GM23338 (cell line): Measurements from ENCODE around the gene KIAA1191. TPM values are rescaled to one million over a fixed set of nuclear protein-coding genes. Genes with fewer than 3 reads are reported as not detected.

ENCODE experiments used
- ATAC-seq: fragments of 200-7000 bp; cut with Tn5 transposase; 3 replicates; pipeline ENCODE4 v1.9.1; 2020
- DNase-seq: peaks from one replicate; pipeline ENCODE4 v3.0.0-alpha.2; 2015; ENCODE audit warnings: low spot score
- H2AFZ ChIP-seq: fragments of 200-600 bp; sonication (generic); 2 replicates; pipeline ENCODE4 v1.8.0; 2016; ENCODE audit warnings: antibody characterized with exemption, mild to moderate bottlenecking, moderate library complexity
- H3F3A ChIP-seq: fragments of 200-600 bp; sonication (generic); replicated peaks from 2 replicates; pipeline ENCODE4 v1.8.0; 2017; ENCODE audit warnings: antibody characterized with exemption, mixed run types, low read depth
- H3K27ac ChIP-seq: fragments of 200-600 bp; sonication (generic); 2 replicates; pipeline ENCODE4 v1.6.1; 2016; ENCODE audit warnings: low read depth
- H3K27me3 ChIP-seq: fragments of 200-600 bp; sonication (generic); 2 replicates; pipeline ENCODE4 v1.8.0; 2016; ENCODE audit warnings: mild to moderate bottlenecking, mixed run types, moderate library complexity; ENCODE audit not compliant: insufficient read depth
- H3K36me3 ChIP-seq: fragments of 200-600 bp; sonication (generic); 2 replicates; pipeline ENCODE4 v1.8.0; 2016; ENCODE audit warnings: mild to moderate bottlenecking; ENCODE audit not compliant: insufficient read depth
- H3K4me1 ChIP-seq: fragments of 200-600 bp; sonication (generic); 2 replicates; pipeline ENCODE4 v1.8.0; 2016; ENCODE audit warnings: mild to moderate bottlenecking, moderate library complexity; ENCODE audit not compliant: insufficient read depth
- H3K4me2 ChIP-seq: fragments of 200-600 bp; sonication (generic); 2 replicates; pipeline ENCODE4 v1.7.1; 2017; ENCODE audit warnings: mixed run types
- H3K4me3 ChIP-seq: fragments of 200-600 bp; sonication (generic); 2 replicates; pipeline ENCODE4 v1.6.1; 2016; ENCODE audit warnings: mixed run types
- H3K79me2 ChIP-seq: fragments of 200-600 bp; sonication (generic); replicated peaks from 2 replicates; pipeline ENCODE4 v1.8.0; 2017; ENCODE audit warnings: mild to moderate bottlenecking; ENCODE audit not compliant: insufficient read depth
- H3K9me2 ChIP-seq: fragments of 200-600 bp; sonication (generic); 2 replicates; pipeline ENCODE4 v1.8.0; 2017; ENCODE audit not compliant: insufficient read depth
- H4K20me1 ChIP-seq: fragments of 200-600 bp; sonication (generic); replicated peaks from 2 replicates; pipeline ENCODE4 v1.8.0; 2017; ENCODE audit warnings: mild to moderate bottlenecking; ENCODE audit not compliant: insufficient read depth
- H3K27ac Mint-ChIP-seq: 2 replicates; pipeline ENCODE4 v1.8.0; 2020; ENCODE audit warnings: inconsistent platforms, mild to moderate bottlenecking, moderate library complexity, mixed read lengths
- H3K27me3 Mint-ChIP-seq: 3 replicates; pipeline ENCODE4 v1.8.0; 2022; ENCODE audit warnings: low read depth, mild to moderate bottlenecking, moderate library complexity, mixed read lengths, inconsistent platforms; ENCODE audit not compliant: insufficient read depth, poor library complexity
- H3K36me3 Mint-ChIP-seq: 3 replicates; pipeline ENCODE4 v1.8.0; 2021; ENCODE audit warnings: low read depth, mild to moderate bottlenecking, inconsistent platforms, moderate library complexity, mixed read lengths
- H3K4me1 Mint-ChIP-seq: 3 replicates; pipeline ENCODE4 v1.8.0; 2020; ENCODE audit warnings: mild to moderate bottlenecking, inconsistent platforms, mixed read lengths
- H3K4me3 Mint-ChIP-seq: 3 replicates; pipeline ENCODE4 v1.8.0; 2021; ENCODE audit warnings: moderate library complexity, mild to moderate bottlenecking, inconsistent platforms, mixed read lengths
- H3K9me3 Mint-ChIP-seq: 3 replicates; pipeline ENCODE4 v1.8.0; 2020; ENCODE audit warnings: moderate library complexity, mild to moderate bottlenecking, inconsistent platforms, mixed read lengths
- CREB1 ChIP-seq: fragments of 250-450 bp; sonication (Bioruptor Pico); IDR thresholded peaks from 2 replicates; pipeline ENCODE4 v1.5.0; 2020; ENCODE audit warnings: low read depth, mild to moderate bottlenecking, moderate library complexity
- EZH2 ChIP-seq: fragments of 200-600 bp; sonication (generic); IDR thresholded peaks from one replicate; pipeline ENCODE4 v1.8.0; 2017; ENCODE audit warnings: antibody characterized with exemption, mild to moderate bottlenecking, low read depth; ENCODE audit not compliant: unreplicated experiment
- EZH2phosphoT487 ChIP-seq: fragments of 200-600 bp; sonication (generic); IDR thresholded peaks from one replicate; pipeline ENCODE4 v1.8.1; 2018; ENCODE audit warnings: antibody characterized with exemption; ENCODE audit not compliant: unreplicated experiment
- NANOG ChIP-seq: IDR thresholded peaks from 2 replicates; pipeline ENCODE4 v1.6.1; 2016; ENCODE audit warnings: antibody characterized with exemption, borderline replicate concordance
- ZNF331 ChIP-seq: fragments of 250-450 bp; sonication (Bioruptor Pico); IDR thresholded peaks from 2 replicates; pipeline ENCODE4 v1.5.0; 2020; ENCODE audit warnings: low read depth, mild to moderate bottlenecking, moderate library complexity
- polyA plus RNA-seq: library from polyadenylated mRNA; unstranded; fragments of >200 nt; fragmentation: Nextera tagmentation; extraction: Ambion mirVana; gene quantifications from 2 replicates; pipeline ENCODE4 v1.2.1, GENCODE V29; 2016
- total RNA-seq: library from RNA; depleted of rRNA; stranded (reverse); fragments of >200 nt; shearing (Covaris generic); gene quantifications from 2 replicates; pipeline ENCODE4 v1.2.3, GENCODE V29; 2014
- TF ChIP-seq, protein P1 (sequence below): IDR thresholded peaks from one replicate; pipeline ENCODE4 v1.6.1; 2018; ENCODE audit warnings: antibody characterized with exemption; ENCODE audit not compliant: unreplicated experiment
- TF ChIP-seq, protein P2 (sequence below), 2 experiments: fragments of 200-600 bp in 1 of 2; sonication (generic) in 1 of 2; conservative IDR thresholded peaks; 2 replicates each; pipeline versions ENCODE4 v1.5.1 to v1.6.1; 2016 to 2017; ENCODE audit warnings: antibody characterized with exemption in 2 of 2, low read depth in 2 of 2, mild to moderate bottlenecking in 2 of 2, moderate library complexity in 1 of 2
- TF ChIP-seq, protein P3 (sequence below): IDR thresholded peaks from 2 replicates; pipeline ENCODE4 v1.6.1; 2016; ENCODE audit warnings: antibody characterized with exemption

The KIAA1191 gene
- total and polyA plus RNA-seq, 2 experiments from 2014 or later: 52.3 to 87.2 TPM

DNA sequence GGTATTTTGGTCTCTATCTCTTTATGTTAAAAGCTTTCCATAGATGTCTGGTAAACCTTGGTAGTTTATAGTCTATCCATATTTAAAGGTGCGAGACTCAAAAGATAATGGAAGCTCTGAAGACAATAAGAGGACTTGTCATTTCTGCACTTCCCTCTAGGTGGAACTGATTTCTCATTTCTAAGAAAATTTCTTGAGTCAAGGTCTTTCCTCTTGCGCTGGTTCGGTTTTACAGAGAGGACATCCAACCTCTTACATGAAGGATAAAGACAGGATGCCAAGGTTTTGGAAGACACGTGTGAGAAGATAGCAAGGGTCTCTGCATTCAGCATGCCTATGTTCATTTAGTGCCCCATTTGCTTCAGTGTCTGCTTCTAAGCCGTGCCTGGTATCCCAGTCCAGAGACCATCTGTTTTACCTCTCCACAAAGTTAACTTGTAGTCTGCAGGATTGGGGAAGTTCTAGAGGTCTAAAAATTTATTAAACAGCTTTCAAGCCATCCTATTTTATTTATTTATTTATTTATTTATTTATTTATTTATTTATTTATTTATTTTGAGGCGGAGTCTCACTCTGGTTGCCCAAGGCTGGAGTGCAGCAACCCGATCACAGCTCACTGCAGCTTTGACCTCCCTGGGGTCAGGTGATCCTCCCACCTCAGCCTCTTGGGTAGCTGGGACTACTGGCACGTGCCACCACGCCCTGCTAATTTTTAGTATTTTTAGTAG lies 41.6 kb downstream of the KIAA1191 start:
- H3K4me3 ChIP-seq: no peak overlapping the region
- no peaks in the 10 kb centered on the region for H3K4me1 ChIP-seq
- H3K4me2 ChIP-seq: no peak overlapping the region
- no peaks in the 10 kb centered on the region for H3K27me3 ChIP-seq
- no peak overlapping the region for H3K4me3 Mint-ChIP-seq
- peaks cover 11% of the 10 kb centered on the region for H3K36me3 Mint-ChIP-seq
- no peak for ATAC-seq
- H3K27me3 Mint-ChIP-seq: no peaks in the 10 kb centered on the region
- peaks cover 5% of the 10 kb centered on the region; the same call in 1 of the 2 replicates for H3K36me3 ChIP-seq
- H3K9me2 ChIP-seq: no peaks in the 10 kb centered on the region
- H3K27ac ChIP-seq: no peak overlapping the region
- H3K79me2 ChIP-seq: no peaks in the 10 kb centered on the region
- TF ChIP-seq, protein P1, sequence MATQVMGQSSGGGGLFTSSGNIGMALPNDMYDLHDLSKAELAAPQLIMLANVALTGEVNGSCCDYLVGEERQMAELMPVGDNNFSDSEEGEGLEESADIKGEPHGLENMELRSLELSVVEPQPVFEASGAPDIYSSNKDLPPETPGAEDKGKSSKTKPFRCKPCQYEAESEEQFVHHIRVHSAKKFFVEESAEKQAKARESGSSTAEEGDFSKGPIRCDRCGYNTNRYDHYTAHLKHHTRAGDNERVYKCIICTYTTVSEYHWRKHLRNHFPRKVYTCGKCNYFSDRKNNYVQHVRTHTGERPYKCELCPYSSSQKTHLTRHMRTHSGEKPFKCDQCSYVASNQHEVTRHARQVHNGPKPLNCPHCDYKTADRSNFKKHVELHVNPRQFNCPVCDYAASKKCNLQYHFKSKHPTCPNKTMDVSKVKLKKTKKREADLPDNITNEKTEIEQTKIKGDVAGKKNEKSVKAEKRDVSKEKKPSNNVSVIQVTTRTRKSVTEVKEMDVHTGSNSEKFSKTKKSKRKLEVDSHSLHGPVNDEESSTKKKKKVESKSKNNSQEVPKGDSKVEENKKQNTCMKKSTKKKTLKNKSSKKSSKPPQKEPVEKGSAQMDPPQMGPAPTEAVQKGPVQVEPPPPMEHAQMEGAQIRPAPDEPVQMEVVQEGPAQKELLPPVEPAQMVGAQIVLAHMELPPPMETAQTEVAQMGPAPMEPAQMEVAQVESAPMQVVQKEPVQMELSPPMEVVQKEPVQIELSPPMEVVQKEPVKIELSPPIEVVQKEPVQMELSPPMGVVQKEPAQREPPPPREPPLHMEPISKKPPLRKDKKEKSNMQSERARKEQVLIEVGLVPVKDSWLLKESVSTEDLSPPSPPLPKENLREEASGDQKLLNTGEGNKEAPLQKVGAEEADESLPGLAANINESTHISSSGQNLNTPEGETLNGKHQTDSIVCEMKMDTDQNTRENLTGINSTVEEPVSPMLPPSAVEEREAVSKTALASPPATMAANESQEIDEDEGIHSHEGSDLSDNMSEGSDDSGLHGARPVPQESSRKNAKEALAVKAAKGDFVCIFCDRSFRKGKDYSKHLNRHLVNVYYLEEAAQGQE: no peak
- TF ChIP-seq, protein P2, sequence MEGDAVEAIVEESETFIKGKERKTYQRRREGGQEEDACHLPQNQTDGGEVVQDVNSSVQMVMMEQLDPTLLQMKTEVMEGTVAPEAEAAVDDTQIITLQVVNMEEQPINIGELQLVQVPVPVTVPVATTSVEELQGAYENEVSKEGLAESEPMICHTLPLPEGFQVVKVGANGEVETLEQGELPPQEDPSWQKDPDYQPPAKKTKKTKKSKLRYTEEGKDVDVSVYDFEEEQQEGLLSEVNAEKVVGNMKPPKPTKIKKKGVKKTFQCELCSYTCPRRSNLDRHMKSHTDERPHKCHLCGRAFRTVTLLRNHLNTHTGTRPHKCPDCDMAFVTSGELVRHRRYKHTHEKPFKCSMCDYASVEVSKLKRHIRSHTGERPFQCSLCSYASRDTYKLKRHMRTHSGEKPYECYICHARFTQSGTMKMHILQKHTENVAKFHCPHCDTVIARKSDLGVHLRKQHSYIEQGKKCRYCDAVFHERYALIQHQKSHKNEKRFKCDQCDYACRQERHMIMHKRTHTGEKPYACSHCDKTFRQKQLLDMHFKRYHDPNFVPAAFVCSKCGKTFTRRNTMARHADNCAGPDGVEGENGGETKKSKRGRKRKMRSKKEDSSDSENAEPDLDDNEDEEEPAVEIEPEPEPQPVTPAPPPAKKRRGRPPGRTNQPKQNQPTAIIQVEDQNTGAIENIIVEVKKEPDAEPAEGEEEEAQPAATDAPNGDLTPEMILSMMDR (conservative IDR thresholded peaks at IDR 0.05; ENCODE audit: low read depth in 2 of 2): peak; percentile 14 to 29; a peak in 1 of 4 replicates
- TF ChIP-seq, protein P3, sequence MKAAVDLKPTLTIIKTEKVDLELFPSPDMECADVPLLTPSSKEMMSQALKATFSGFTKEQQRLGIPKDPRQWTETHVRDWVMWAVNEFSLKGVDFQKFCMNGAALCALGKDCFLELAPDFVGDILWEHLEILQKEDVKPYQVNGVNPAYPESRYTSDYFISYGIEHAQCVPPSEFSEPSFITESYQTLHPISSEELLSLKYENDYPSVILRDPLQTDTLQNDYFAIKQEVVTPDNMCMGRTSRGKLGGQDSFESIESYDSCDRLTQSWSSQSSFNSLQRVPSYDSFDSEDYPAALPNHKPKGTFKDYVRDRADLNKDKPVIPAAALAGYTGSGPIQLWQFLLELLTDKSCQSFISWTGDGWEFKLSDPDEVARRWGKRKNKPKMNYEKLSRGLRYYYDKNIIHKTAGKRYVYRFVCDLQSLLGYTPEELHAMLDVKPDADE: no peak
- no peak overlapping the region for H2AFZ ChIP-seq
- H3F3A ChIP-seq: no peaks in the 10 kb centered on the region
- H3K27ac Mint-ChIP-seq: no peak overlapping the region
- DNase-seq: peak; percentile 27
- H3K9me3 Mint-ChIP-seq: no peaks in the 10 kb centered on the region
- H3K4me1 Mint-ChIP-seq: no peaks in the 10 kb centered on the region
- H4K20me1 ChIP-seq: peaks cover 4% of the 10 kb centered on the region; the same call in 1 of the 2 replicates

DNA sequence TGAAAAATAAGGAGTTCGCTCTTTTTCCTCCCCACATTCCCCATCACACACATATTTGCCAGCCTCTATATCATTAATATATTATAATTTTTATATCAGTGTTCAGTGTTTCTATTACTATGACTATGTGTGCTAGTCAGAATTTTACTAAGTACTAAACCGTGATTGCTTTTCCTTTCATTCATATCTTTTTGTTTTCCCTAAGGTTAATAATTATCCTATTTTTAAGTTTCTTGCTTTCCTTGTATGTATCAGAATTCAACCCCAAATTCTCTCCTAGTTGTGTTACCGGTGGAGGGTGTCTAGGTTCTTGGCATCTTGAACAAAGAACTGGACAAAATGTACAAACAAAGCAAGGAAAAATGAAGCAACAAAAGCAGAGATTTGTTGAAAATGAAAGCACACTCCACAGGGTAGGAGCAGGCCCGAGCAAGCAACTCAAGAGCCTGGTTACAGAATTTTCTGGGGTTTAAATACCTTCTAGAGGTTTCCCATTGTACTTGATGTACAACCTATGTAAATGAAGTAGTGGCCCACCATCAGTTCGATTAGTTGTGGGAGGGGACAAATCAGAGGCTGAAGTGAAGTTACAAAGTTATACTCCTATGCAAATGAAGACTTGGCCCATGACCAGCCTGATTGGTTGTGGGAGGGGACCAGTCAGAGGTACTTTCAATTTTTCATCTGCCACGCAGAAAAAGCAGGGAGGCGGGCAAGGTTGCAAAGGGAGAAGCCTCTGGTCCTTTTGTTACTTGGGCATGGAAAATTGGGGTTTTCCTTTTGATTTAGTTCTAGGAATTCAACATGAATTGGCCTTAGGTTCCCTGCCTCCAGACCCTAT lies 43.8 kb downstream of the KIAA1191 start:
- Histone ChIP-seq H3K79me2 (no peaks in the 10 kb centered on the region), H3K36me3 (peaks cover under 1% of the 10 kb centered on the region; the same call in 1 of the 2 replicates), H3K27ac (no peak overlapping the region), H3K4me2 (no peak overlapping the region), H3K9me2 (no peaks in the 10 kb centered on the region), H2AFZ (no peak overlapping the region), H3K27me3 (no peaks in the 10 kb centered on the region), H3F3A (no peaks in the 10 kb centered on the region), H3K4me1 (no peaks in the 10 kb centered on the region), H4K20me1 (peaks cover 4% of the 10 kb centered on the region; the same call in 1 of the 2 replicates), H3K4me3 (no peak overlapping the region)
- H3K4me1 Mint-ChIP-seq: no peaks in the 10 kb centered on the region
- H3K36me3 Mint-ChIP-seq: peaks cover 4% of the 10 kb centered on the region; the same call in 1 of the 3 replicates
- no peak overlapping the region for H3K4me3 Mint-ChIP-seq
- no peak for DNase-seq
- H3K27me3 Mint-ChIP-seq: no peaks in the 10 kb centered on the region
- ATAC-seq: no peak
- no peaks in the 10 kb centered on the region for H3K9me3 Mint-ChIP-seq
- H3K27ac Mint-ChIP-seq: no peak overlapping the region
- TF ChIP-seq EZH2phosphoT487 (no peak), CREB1 (CRISPR knock-in tag) (no peak), EZH2 (no peak), ZNF331 (CRISPR knock-in tag) (no peak), NANOG (no peak)
- TF ChIP-seq, protein P3: no peak
